Keratinocyte (primary cell): ENCODE measurements around the gene RNF169. TPM values are rescaled to one million over a fixed set of nuclear protein-coding genes. Genes with fewer than 3 reads are reported as not detected.

ENCODE experiments used
- DNase-seq: peaks from one replicate; pipeline ENCODE4 v3.0.0-alpha.2; 2011; ENCODE audit warnings: low read depth, missing footprints, low spot score
- FAIRE-seq: peaks from 2 replicates; lab custom pipeline; 2011; peaks lifted over from hg19 to GRCh38; lab: Jason Lieb, UNC
- H2AFZ ChIP-seq: 2 replicates; pipeline ENCODE4 v1.6.0; 2012; ENCODE audit warnings: low read length, control low read depth, inconsistent platforms; ENCODE audit not compliant: control insufficient read depth
- H3K27ac ChIP-seq: 2 replicates; pipeline ENCODE4 v1.5.1; 2011; ENCODE audit warnings: low read length; ENCODE audit not compliant: control insufficient read depth, insufficient read depth
- H3K27me3 ChIP-seq: 3 replicates; pipeline ENCODE4 v1.6.0; 2011; ENCODE audit warnings: low read length; ENCODE audit not compliant: control insufficient read depth, insufficient read depth; ENCODE audit errors: extremely low read depth
- H3K36me3 ChIP-seq, 2 experiments: 2 replicates in 1 of 2; 3 replicates in 1 of 2; pipeline ENCODE4 v1.5.1; 2011; ENCODE audit warnings: low read length in 2 of 2, mild to moderate bottlenecking in 1 of 2; ENCODE audit not compliant: control insufficient read depth in 2 of 2, insufficient read depth in 2 of 2; ENCODE audit errors: extremely low read depth in 1 of 2
- H3K4me1 ChIP-seq: 3 replicates; pipeline ENCODE4 v1.5.1; 2011; ENCODE audit warnings: low read length; ENCODE audit not compliant: control insufficient read depth, insufficient read depth; ENCODE audit errors: extremely low read depth
- H3K4me2 ChIP-seq: 3 replicates; pipeline ENCODE4 v1.6.0; 2011; ENCODE audit warnings: low read depth, low read length; ENCODE audit not compliant: control insufficient read depth, insufficient read depth; ENCODE audit errors: extremely low read depth
- H3K4me3 ChIP-seq, 3 experiments: fragments of 200-600 bp in 1 of 3; sonication (generic) in 1 of 3; 2 replicates in 2 of 3; 3 replicates in 1 of 3; pipeline ENCODE4 v1.5.1; 2011 to 2016; ENCODE audit warnings: low read length in 3 of 3, mild to moderate bottlenecking in 3 of 3, control low read depth in 2 of 3, inconsistent platforms in 1 of 3, low read depth in 1 of 3, mixed read lengths in 1 of 3, mixed run types in 1 of 3, moderate library complexity in 1 of 3; ENCODE audit not compliant: control insufficient read depth in 2 of 3, insufficient read depth in 2 of 3; ENCODE audit errors: extremely low read depth in 1 of 3
- H3K79me2 ChIP-seq: 2 replicates; pipeline ENCODE4 v1.6.0; 2012; ENCODE audit warnings: low read length; ENCODE audit not compliant: control insufficient read depth, insufficient read depth
- H3K9ac ChIP-seq: 3 replicates; pipeline ENCODE4 v1.6.0; 2011; ENCODE audit warnings: low read length; ENCODE audit not compliant: control insufficient read depth, insufficient read depth; ENCODE audit errors: extremely low read depth
- H3K9me1 ChIP-seq: 3 replicates; pipeline ENCODE4 v1.6.0; 2011; ENCODE audit warnings: low read length; ENCODE audit not compliant: control insufficient read depth, insufficient read depth; ENCODE audit errors: extremely low read depth
- H3K9me3 ChIP-seq: 2 replicates; pipeline ENCODE4 v1.5.1; 2012; ENCODE audit warnings: low read depth, low read length; ENCODE audit not compliant: control insufficient read depth
- H4K20me1 ChIP-seq: 3 replicates; pipeline ENCODE4 v1.6.0; 2011; ENCODE audit warnings: low read length; ENCODE audit not compliant: control insufficient read depth, insufficient read depth; ENCODE audit errors: extremely low read depth
- CTCF ChIP-seq, 3 experiments: IDR thresholded peaks in 1 of 3; conservative IDR thresholded peaks in 1 of 3; optimal IDR thresholded peaks in 1 of 3; 2 replicates in 2 of 3; 3 replicates in 1 of 3; pipeline versions ENCODE3 to v1.5.1; 2011; ENCODE audit warnings: low read length in 3 of 3, mild to moderate bottlenecking in 3 of 3, moderate library complexity in 2 of 3, control low read depth in 1 of 3, inconsistent platforms in 1 of 3; ENCODE audit not compliant: insufficient read depth in 2 of 3; ENCODE audit errors: extremely low read depth in 1 of 3
- EZH2 ChIP-seq: IDR thresholded peaks from one replicate; pipeline ENCODE4 v1.6.1; 2012; ENCODE audit warnings: inconsistent platforms, mild to moderate bottlenecking, low read length, moderate library complexity
- dilution Hi-C: fragments of 300-500 bp; cut with MboI; formaldehyde crosslinking; loops from one replicate; pipeline ENCODE4 v1.7.0; 2020; ENCODE audit warnings: low sequenced_read_pairs; ENCODE audit not compliant: extremely low pct_ligation_motif_present
- polyA plus RNA-seq, 5 experiments: library from polyadenylated mRNA; depleted of rRNA in 3 of 5; stranded (reverse) in 3 of 5; stranded (forward) in 1 of 5; unstranded in 1 of 5; fragments of >200 nt; gene quantifications; 1 replicate in 1 of 5; 2 replicates in 3 of 5; 3 replicates in 1 of 5; pipeline versions ENCODE4 v1.2.1 to v1.2.3, GENCODE V29; 2011 to 2012; ENCODE audit warnings: missing spikeins in 2 of 5, low read depth in 1 of 5, low replicate concordance in 1 of 5

The RNF169 gene
- polyA plus RNA-seq, 1 donor (not counting 4 experiments of a cell fraction or from before 2014, with no cell fraction given), result 8.9 TPM

DNA sequence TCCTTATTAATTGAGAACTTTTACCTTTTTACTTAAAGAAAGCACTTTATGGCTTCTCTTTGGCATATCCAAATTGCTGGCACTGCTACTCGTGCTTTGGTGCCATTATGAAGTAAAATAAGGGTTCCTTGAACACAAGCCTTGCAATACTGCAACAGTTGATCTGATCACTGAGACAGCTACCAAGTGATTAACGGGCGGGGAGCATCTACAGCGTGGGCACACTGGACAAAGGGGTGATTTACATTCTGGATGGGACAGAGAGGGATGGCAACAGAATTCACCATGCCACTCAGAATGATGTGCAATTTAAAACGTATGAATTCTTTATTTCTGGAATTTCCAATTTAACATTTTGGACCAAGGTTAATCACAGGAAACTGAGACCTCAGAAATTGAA, 25.1 kb upstream of the RNF169 start:
- no peak overlapping the region for H3K27ac ChIP-seq
- no peak overlapping the region for H2AFZ ChIP-seq
- no peaks in the 10 kb centered on the region for H3K9me1 ChIP-seq
- H3K4me1 ChIP-seq, result no peaks in the 10 kb centered on the region
- no peaks in the 10 kb centered on the region for H3K36me3 ChIP-seq
- H3K9me3 ChIP-seq, result no peaks in the 10 kb centered on the region
- no peaks in the 10 kb centered on the region for H3K79me2 ChIP-seq
- dilution Hi-C loops, result no loop called here
- no peaks in the 10 kb centered on the region for H4K20me1 ChIP-seq
- no peak overlapping the region for H3K9ac ChIP-seq
- DNase-seq, result no peak
- H3K4me2 ChIP-seq, result no peak overlapping the region
- H3K4me3 ChIP-seq, result no peak overlapping the region
- no peak for FAIRE-seq
- H3K27me3 ChIP-seq, result peaks cover 19% of the 10 kb centered on the region
- no peak for TF ChIP-seq CTCF (optimal IDR thresholded peaks at IDR 0.05 in 1 of 3, IDR thresholded peaks at IDR 0.05 in 1 of 3, conservative IDR thresholded peaks at IDR 0.05 in 1 of 3; ENCODE audit: extremely low read depth in 1 of 3, insufficient read depth in 2 of 3, low read length in 3 of 3)
- no peak for TF ChIP-seq EZH2

GRCh38 chr11:74725701-74726100, 22.9 kb upstream of the RNF169 start:
- Histone ChIP-seq H3K79me2 (no peaks in the 10 kb centered on the region), H3K27ac (no peak overlapping the region), H3K4me3 (no peak overlapping the region), H3K27me3 (peaks cover 41% of the 10 kb centered on the region), H3K4me2 (no peak overlapping the region), H3K9me1 (no peaks in the 10 kb centered on the region), H2AFZ (no peak overlapping the region), H3K9me3 (no peaks in the 10 kb centered on the region), H4K20me1 (no peaks in the 10 kb centered on the region), H3K4me1 (no peaks in the 10 kb centered on the region), H3K36me3 (no peaks in the 10 kb centered on the region), H3K9ac (no peak overlapping the region)
- DNase-seq, result no peak
- TF ChIP-seq CTCF (optimal IDR thresholded peaks at IDR 0.05 in 1 of 3, IDR thresholded peaks at IDR 0.05 in 1 of 3, conservative IDR thresholded peaks at IDR 0.05 in 1 of 3; ENCODE audit: extremely low read depth in 1 of 3, insufficient read depth in 2 of 3, low read length in 3 of 3), result no peak
- TF ChIP-seq EZH2, result no peak
- dilution Hi-C loops, result no loop called here
- no peak for FAIRE-seq
